Adrenal gland (tissue), 12 donors: ENCODE measurements around the gene TBC1D7. TPM values are rescaled to one million over a fixed set of nuclear protein-coding genes. Genes with fewer than 3 reads are reported as not detected.
A peak's percentile ranks its signal among the peaks of the same experiment; 100 is the strongest.

Experiments used
- DNase-seq, 7 donors: peaks; one replicate each; pipeline ENCODE4 v3.0.0-alpha.2; 2019 to 2020
- H3K27ac ChIP-seq, 5 donors: fragments of 200-600 bp; sonication (generic) in 4 of 5; 1 replicate in 3 of 5; 2 replicates in 2 of 5; pipeline versions ENCODE4 v1.5.1 to v1.8.0; 2016 to 2020; ENCODE audit warnings: mild to moderate bottlenecking in 1 of 5
- H3K27me3 ChIP-seq: fragments of 200-600 bp; 2 replicates; pipeline ENCODE4 v1.8.0; 2021
- H3K36me3 ChIP-seq, 2 donors: fragments of 200-600 bp; replicated peaks in 1 of 2; 1 replicate in 1 of 2; 2 replicates in 1 of 2; pipeline versions ENCODE4 v1.5.1 to v1.8.0; 2018 to 2022
- H3K4me1 ChIP-seq, 2 donors: fragments of 200-600 bp; replicated peaks in 1 of 2; 1 replicate in 1 of 2; 2 replicates in 1 of 2; pipeline versions ENCODE4 v1.5.1 to v1.8.0; 2018 to 2021
- H3K4me3 ChIP-seq, 4 donors: fragments of 200-600 bp; sonication (generic) in 3 of 4; one replicate each; pipeline ENCODE4 v1.5.1; 2016 to 2018
- H3K9me3 ChIP-seq, 3 donors: fragments of 200-600 bp; sonication (generic) in 1 of 3; replicated peaks in 1 of 3; 1 replicate in 2 of 3; 2 replicates in 1 of 3; pipeline versions ENCODE4 v1.5.1 to v1.8.0; 2016 to 2021
- POLR2A ChIP-seq, 2 donors: fragments of 450-650 bp; IDR thresholded peaks; one replicate each; pipeline ENCODE4 v1.6.1; 2017; ENCODE audit warnings: antibody characterized with exemption in 2 of 2, mild to moderate bottlenecking in 2 of 2, moderate library complexity in 1 of 2
- WGBS, 4 donors: extraction: QIAGEN DNeasy Blood & Tissue Kit in 2 of 4; methylation state at CpG; one replicate each; pipeline versions ENCODE4 v1.1.5 to v1.1.7; 2013 to 2017; 5-methylcytosine and 5-hydroxymethylcytosine counted together
- intact Hi-C, 2 donors: fragments of 100-400 bp; cut with DNase I; formaldehyde crosslinking; loops; one replicate each; pipeline versions ENCODE4 v1.14.1 to v1.15.0; 2022 to 2023
- polyA plus RNA-seq, 3 donors: library from polyadenylated mRNA; stranded (reverse); fragments of 200-250 nt in 2 of 3; fragments of 350-450 nt in 1 of 3; fragmentation: Illumina TruSeq in 1 of 3; extraction: RNeasy Lipid Tissue Mini Kit (QIAGEN cat#74804) in 1 of 3; gene quantifications; one replicate each; pipeline ENCODE4 v1.2.3, GENCODE V29; 2013 to 2014
- total RNA-seq, 9 donors: library from RNA; depleted of rRNA in 4 of 9; stranded (reverse); fragments of >200 nt in 4 of 9; fragments of 120-200 nt in 1 of 9; fragmentation: NEBNext Ultra II Directional in 1 of 9; extraction: Animal tissue kit (Norgen Biotek cat#: 25700) in 1 of 9; gene quantifications; one replicate each; pipeline versions ENCODE4 v1.1.0 to v1.2.4, GENCODE V29; 2013 to 2023
- TF ChIP-seq, protein P1 (sequence below), 6 experiments: fragments of 450-650 bp in 4 of 6; fragments of 200-600 bp in 2 of 6; sonication (generic) in 1 of 6; IDR thresholded peaks; 1 replicate in 5 of 6; 2 replicates in 1 of 6; pipeline versions ENCODE4 v1.5.1 to v1.8.0; 2016 to 2021; ENCODE audit warnings: antibody characterized with exemption in 6 of 6, mild to moderate bottlenecking in 2 of 6, moderate library complexity in 1 of 6
- donor health status: healthy with polysubstance abuse.
- donor health status: Bipolar disorder and iron deficiency.
- donor health status: DM: yes; HTN: yes; CAD: no.
- donor health status: DM: no; HTN: no; CAD: no.
- donor health status: DM: no; HTN: no; CAD: no.
- donor health status: DM: yes; HTN: yes; CAD: no.

Gene TBC1D7
- total and polyA plus RNA-seq, 12 donors = 8.0 to 23.0 (median 12.4) TPM

DNA sequence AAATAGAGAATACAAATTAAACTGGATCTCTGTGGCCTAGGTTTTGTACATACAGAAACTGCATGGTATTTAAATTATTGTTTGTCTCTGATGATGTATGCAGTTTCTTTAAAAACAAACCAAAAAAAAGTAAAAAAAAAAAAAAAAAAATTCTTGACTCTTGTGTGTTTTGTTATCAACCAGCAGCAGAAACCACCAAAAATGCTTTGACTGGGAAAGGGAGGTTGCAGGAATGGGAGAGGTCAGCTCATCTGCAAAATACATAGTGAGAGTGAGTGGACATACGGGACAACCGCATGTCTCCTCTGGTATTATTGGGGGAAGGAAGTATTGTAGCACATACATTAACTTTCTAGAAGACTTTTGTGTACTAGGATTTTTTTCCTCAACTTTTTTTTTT is 38.0 kb downstream of the TBC1D7 start:
- H3K4me1 ChIP-seq = no peaks in the 10 kb centered on the region
- intact Hi-C loops = no loop called here
- peak in 1 of 7 donors; percentile 5 for DNase-seq
- 88 to 100% (median 97%) methylated on average over 2 of the region's 2 CpGs for WGBS, 4 donors
- no peak overlapping the region for H3K27ac ChIP-seq
- TF ChIP-seq, protein P1, sequence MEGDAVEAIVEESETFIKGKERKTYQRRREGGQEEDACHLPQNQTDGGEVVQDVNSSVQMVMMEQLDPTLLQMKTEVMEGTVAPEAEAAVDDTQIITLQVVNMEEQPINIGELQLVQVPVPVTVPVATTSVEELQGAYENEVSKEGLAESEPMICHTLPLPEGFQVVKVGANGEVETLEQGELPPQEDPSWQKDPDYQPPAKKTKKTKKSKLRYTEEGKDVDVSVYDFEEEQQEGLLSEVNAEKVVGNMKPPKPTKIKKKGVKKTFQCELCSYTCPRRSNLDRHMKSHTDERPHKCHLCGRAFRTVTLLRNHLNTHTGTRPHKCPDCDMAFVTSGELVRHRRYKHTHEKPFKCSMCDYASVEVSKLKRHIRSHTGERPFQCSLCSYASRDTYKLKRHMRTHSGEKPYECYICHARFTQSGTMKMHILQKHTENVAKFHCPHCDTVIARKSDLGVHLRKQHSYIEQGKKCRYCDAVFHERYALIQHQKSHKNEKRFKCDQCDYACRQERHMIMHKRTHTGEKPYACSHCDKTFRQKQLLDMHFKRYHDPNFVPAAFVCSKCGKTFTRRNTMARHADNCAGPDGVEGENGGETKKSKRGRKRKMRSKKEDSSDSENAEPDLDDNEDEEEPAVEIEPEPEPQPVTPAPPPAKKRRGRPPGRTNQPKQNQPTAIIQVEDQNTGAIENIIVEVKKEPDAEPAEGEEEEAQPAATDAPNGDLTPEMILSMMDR (IDR thresholded peaks at IDR 0.05) = no peak
- no peak for TF ChIP-seq POLR2A (IDR thresholded peaks at IDR 0.05)
- H3K9me3 ChIP-seq = no peaks in the 10 kb centered on the region
- no peak overlapping the region for H3K4me3 ChIP-seq
- H3K36me3 ChIP-seq = peaks cover 0 to 7% of the 10 kb centered on the region in 2 donors
- H3K27me3 ChIP-seq = no peaks in the 10 kb centered on the region

DNA sequence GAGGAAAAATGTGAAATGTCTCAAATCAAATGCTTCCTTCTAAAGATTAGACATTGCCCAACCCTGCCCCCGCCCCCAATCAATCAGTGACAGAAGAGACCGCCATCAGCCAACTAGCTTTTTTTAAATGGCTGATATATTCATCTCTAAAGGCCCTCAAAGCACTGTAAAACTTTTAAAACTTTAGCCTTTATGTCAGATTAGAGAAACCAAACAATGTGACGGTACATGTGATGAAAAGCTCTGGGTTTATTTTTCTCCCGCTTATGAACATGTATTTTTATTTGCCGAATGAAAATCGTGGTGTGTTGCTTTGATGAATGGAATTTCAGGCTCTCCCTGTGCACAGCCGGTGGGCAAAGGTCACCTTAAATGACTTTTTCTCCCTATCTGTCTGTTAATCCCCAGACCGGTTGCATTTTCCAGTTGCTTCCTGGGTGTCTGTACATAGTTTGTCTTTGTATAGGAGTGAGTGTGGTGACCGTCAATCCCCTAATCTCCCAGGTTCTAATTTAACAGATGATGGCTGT is 38.5 kb downstream of the TBC1D7 start:
- intact Hi-C loops = no loop called here
- H3K9me3 ChIP-seq = no peaks in the 10 kb centered on the region
- peak in 1 of 7 donors; percentile 25 for DNase-seq
- peaks cover 0 to 7% of the 10 kb centered on the region in 2 donors for H3K36me3 ChIP-seq
- no peak for TF ChIP-seq POLR2A (IDR thresholded peaks at IDR 0.05)
- TF ChIP-seq, protein P1 (IDR thresholded peaks at IDR 0.05) = no peak
- no peak overlapping the region for H3K4me3 ChIP-seq
- no peaks in the 10 kb centered on the region for H3K27me3 ChIP-seq
- H3K4me1 ChIP-seq = no peaks in the 10 kb centered on the region
- WGBS, 4 donors = 81 to 87% (median 83%) methylated on average over 9 of the region's 9 CpGs
- no peak overlapping the region for H3K27ac ChIP-seq

DNA sequence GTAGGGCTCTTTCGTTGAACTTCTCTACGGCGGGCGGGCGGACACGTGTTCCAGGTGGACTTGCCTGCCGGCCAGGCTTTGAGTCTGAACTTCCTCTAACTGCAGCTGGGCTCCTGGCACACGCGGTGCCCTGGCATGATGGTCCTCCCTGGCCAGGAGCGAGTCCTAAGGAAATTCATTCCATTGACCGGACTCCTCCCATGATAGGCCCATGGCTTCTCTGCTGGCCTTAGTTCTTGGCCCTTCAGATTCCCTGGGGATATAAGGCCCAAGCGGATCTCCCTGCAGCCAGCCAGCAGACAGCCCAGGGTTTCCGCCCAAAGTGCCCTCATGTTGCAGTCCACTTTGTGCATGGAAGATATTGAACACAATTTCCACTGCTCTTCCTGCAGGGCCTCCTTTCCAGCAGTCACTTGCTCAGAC is 39.4 kb downstream of the TBC1D7 start:
- Histone ChIP-seq H3K4me3 (no peak overlapping the region), H3K27me3 (no peaks in the 10 kb centered on the region), H3K4me1 (no peaks in the 10 kb centered on the region), H3K36me3 (peaks cover 0 to 7% of the 10 kb centered on the region in 2 donors), H3K9me3 (no peaks in the 10 kb centered on the region), H3K27ac (no peak overlapping the region)
- WGBS, 4 donors = 88 to 93% (median 91%) methylated on average over 12 to 13 of the region's 13 CpGs
- intact Hi-C loops = no loop called here
- TF ChIP-seq POLR2A (IDR thresholded peaks at IDR 0.05) = no peak
- TF ChIP-seq, protein P1 (IDR thresholded peaks at IDR 0.05) = no peak
- peak in 1 of 7 donors; percentile 18 for DNase-seq

- peak in 1 of 7 donors; percentile 44 for DNase-seq
- no peaks in the 10 kb centered on the region for H3K9me3 ChIP-seq
- H3K4me3 ChIP-seq = no peak overlapping the region
- no peak overlapping the region for H3K27ac ChIP-seq
- H3K27me3 ChIP-seq = no peaks in the 10 kb centered on the region
- TF ChIP-seq, protein P1 (IDR thresholded peaks at IDR 0.05) = no peak
- no peak for TF ChIP-seq POLR2A (IDR thresholded peaks at IDR 0.05)
- 85 to 98% (median 98%) methylated on average over 9 of the region's 9 CpGs for whole genome bisulfite sequencing, 4 donors
- intact Hi-C loops = no loop called here
- H3K4me1 ChIP-seq = no peaks in the 10 kb centered on the region
- peaks cover 0 to 7% of the 10 kb centered on the region in 2 donors for H3K36me3 ChIP-seq
These were observed 39.9 kb downstream of the TBC1D7 start for GRCh38 chr6:13288481-13288880.
